Endothelial cell of umbilical vein (primary cell): ENCODE results near the gene MBTPS1. TPM values are rescaled to one million over a fixed set of nuclear protein-coding genes. Genes with fewer than 3 reads are reported as not detected.

Source experiments
- BruUV-seq: library from RNA; stranded (reverse); fragments of 400-500 nt; replicated peaks from 2 replicates; lab custom pipeline; 2021; lab: Mats Ljungman, UMichigan
- CTCF ChIA-PET: fragments of 300-600, 350-600 bp; sonication (Branson Sonifier 250); formaldehyde crosslinking; loops from one replicate; lab custom pipeline; 2021; ENCODE audit warnings: antibody characterized with exemption, inconsistent platforms; lab: Charles Lee
- POLR2A ChIA-PET: fragments of 300-600, 350-600 bp; sonication (Branson Sonifier 250); formaldehyde crosslinking; loops from one replicate; lab custom pipeline; 2021; ENCODE audit warnings: antibody characterized with exemption, inconsistent platforms; lab: Charles Lee
- DNase-seq: peaks from one replicate; pipeline ENCODE4 v3.0.0-alpha.2; 2011; ENCODE audit warnings: low read depth, low spot score
- FAIRE-seq: peaks from 2 replicates; lab custom pipeline; 2011; peaks lifted over from hg19 to GRCh38; lab: Jason Lieb, UNC
- H2AFZ ChIP-seq: 2 replicates; pipeline ENCODE4 v1.6.0; 2012; ENCODE audit warnings: low read depth, low read length, control low read depth, inconsistent platforms
- H3K27ac ChIP-seq: 2 replicates; pipeline ENCODE4 v1.5.1; 2011; ENCODE audit warnings: low read depth, mild to moderate bottlenecking, control low read depth, low read length, moderate library complexity; ENCODE audit not compliant: insufficient read depth
- H3K27me3 ChIP-seq, 2 experiments: 2 replicates each; pipeline versions ENCODE4 v1.6.0 to v1.6.1; 2011; ENCODE audit warnings: low read length in 2 of 2, mixed read lengths in 1 of 2; ENCODE audit not compliant: control insufficient read depth in 2 of 2, insufficient read depth in 2 of 2
- H3K36me3 ChIP-seq, 2 experiments: 2 replicates in 1 of 2; 3 replicates in 1 of 2; pipeline ENCODE4 v1.5.1; 2011; ENCODE audit warnings: low read length in 2 of 2, mild to moderate bottlenecking in 1 of 2, moderate library complexity in 1 of 2; ENCODE audit not compliant: control insufficient read depth in 2 of 2, insufficient read depth in 2 of 2; ENCODE audit errors: extremely low read depth in 1 of 2
- H3K4me1 ChIP-seq: 3 replicates; pipeline ENCODE4 v1.5.1; 2011; ENCODE audit warnings: mild to moderate bottlenecking, low read length; ENCODE audit not compliant: control insufficient read depth, insufficient read depth; ENCODE audit errors: extremely low read depth
- H3K4me2 ChIP-seq: 2 replicates; pipeline ENCODE4 v1.6.1; 2011; ENCODE audit warnings: low read length, control low read depth, mixed read lengths; ENCODE audit not compliant: insufficient read depth
- H3K4me3 ChIP-seq, 3 experiments: fragments of 200-600 bp in 1 of 3; sonication (generic), shearing (Covaris generic) in 1 of 3; replicated peaks in 1 of 3; 2 replicates each; pipeline ENCODE4 v1.5.1; 2011 to 2016; ENCODE audit warnings: control low read depth in 3 of 3, low read length in 3 of 3, mild to moderate bottlenecking in 2 of 3, inconsistent platforms in 1 of 3, low read depth in 1 of 3, moderate library complexity in 1 of 3; ENCODE audit not compliant: insufficient read depth in 1 of 3
- H3K79me2 ChIP-seq: 2 replicates; pipeline ENCODE4 v1.6.0; 2012; ENCODE audit warnings: low read length, inconsistent platforms; ENCODE audit not compliant: control insufficient read depth, insufficient read depth
- H3K9ac ChIP-seq: replicated peaks from 2 replicates; pipeline ENCODE3; 2011; ENCODE audit warnings: low read length, control low read depth; ENCODE audit not compliant: insufficient read depth; ENCODE audit errors: extremely low read depth
- H3K9me1 ChIP-seq: replicated peaks from 3 replicates; pipeline ENCODE4 v1.6.0; 2011; ENCODE audit warnings: mild to moderate bottlenecking, low read length; ENCODE audit not compliant: control insufficient read depth, insufficient read depth; ENCODE audit errors: extremely low read depth
- H3K9me3 ChIP-seq: replicated peaks from 2 replicates; pipeline ENCODE4 v1.5.1; 2012; ENCODE audit warnings: low read length, inconsistent platforms; ENCODE audit not compliant: control insufficient read depth, insufficient read depth
- H4K20me1 ChIP-seq: replicated peaks from 2 replicates; pipeline ENCODE3; 2011; ENCODE audit warnings: mild to moderate bottlenecking, low read length; ENCODE audit not compliant: control insufficient read depth, insufficient read depth; ENCODE audit errors: extremely low read depth
- FOS ChIP-seq: IDR thresholded peaks from 2 replicates; pipeline ENCODE4 v1.6.1; 2011; ENCODE audit warnings: mild to moderate bottlenecking, low read length, moderate library complexity, borderline replicate concordance; ENCODE audit not compliant: insufficient read depth
- MAX ChIP-seq: IDR thresholded peaks from 2 replicates; pipeline ENCODE4 v1.6.1; 2011; ENCODE audit not compliant: insufficient read depth, insufficient read length
- dilution Hi-C: fragments of 300-500 bp; cut with MboI; formaldehyde crosslinking; loops from one replicate; pipeline ENCODE4 v1.15.0; 2019; ENCODE audit warnings: low sequenced_read_pairs; ENCODE audit not compliant: extremely low pct_ligation_motif_present
- intact Hi-C: fragments of 100-400 bp; cut with micrococcal nuclease; formaldehyde crosslinking; loops from one replicate; pipeline ENCODE4 v1.10.0; 2022
- polyA plus RNA-seq, 4 experiments: library from polyadenylated mRNA; depleted of rRNA in 3 of 4; stranded (reverse) in 3 of 4; unstranded in 1 of 4; fragments of >200 nt; gene quantifications; 2 replicates each; pipeline versions ENCODE4 v1.2.1 to v1.2.3, GENCODE V29; 2011 to 2012; ENCODE audit warnings: missing spikeins in 1 of 4
- total RNA-seq: library from RNA; stranded (reverse); gene quantifications from 2 replicates; pipeline ENCODE4 v1.2.3, GENCODE V29; 2021
- TF ChIP-seq, protein P1 (sequence below), 2 donors: IDR thresholded peaks; 1 replicate in 1 of 2; 2 replicates in 1 of 2; pipeline ENCODE4 v1.5.1; 2011; ENCODE audit warnings: low read length in 2 of 2, mild to moderate bottlenecking in 2 of 2, moderate library complexity in 2 of 2, control low read depth in 1 of 2, inconsistent platforms in 1 of 2, low read depth in 1 of 2; ENCODE audit not compliant: insufficient read depth in 1 of 2; ENCODE audit errors: extremely low read depth in 1 of 2

MBTPS1 gene
- total and polyA plus RNA-seq, 2 donors (not counting 3 experiments of a cell fraction or from before 2014, with no cell fraction given) = 82.3 to 99.6 TPM

GRCh38 chr16:84059946-84060901, 56.5 kb downstream of the MBTPS1 start:
- intact Hi-C loops = loop anchor here (10.0 kb wide), 1 partner anchor 425 kb away; no protein-coding TSS in a partner anchor
- POLR2A ChIA-PET = no interaction called here
- no TSS peak for BruUV-seq

More at GRCh38 chr16:84059946-84060901, 56.5 kb downstream of the MBTPS1 start:
- Histone ChIP-seq H3K9me1 (no peaks in the 10 kb centered on the region), H3K36me3 (peaks cover 3 to 32% of the 10 kb centered on the region in 2 experiments), H3K4me3 (no peak overlapping the region), H4K20me1 (no peaks in the 10 kb centered on the region), H3K9ac (no peak overlapping the region), H3K27ac (no peak overlapping the region), H3K4me2 (no peak overlapping the region), H3K79me2 (no peaks in the 10 kb centered on the region), H3K4me1 (peaks cover 7% of the 10 kb centered on the region), H2AFZ (no peak overlapping the region), H3K9me3 (no peaks in the 10 kb centered on the region), H3K27me3 (no peaks in the 10 kb centered on the region)
- CTCF ChIA-PET = interaction anchor here (0.8 to 3.4 kb wide), 7 partner anchors 24 to 133 kb away, joined by 3 to 16 read pairs (median 4); partner anchors contain the start of genes OSGIN1 and TAF1C
- no peak for FAIRE-seq
- dilution Hi-C loops = no loop called here
- TF ChIP-seq MAX = no peak
- TF ChIP-seq, protein P1, sequence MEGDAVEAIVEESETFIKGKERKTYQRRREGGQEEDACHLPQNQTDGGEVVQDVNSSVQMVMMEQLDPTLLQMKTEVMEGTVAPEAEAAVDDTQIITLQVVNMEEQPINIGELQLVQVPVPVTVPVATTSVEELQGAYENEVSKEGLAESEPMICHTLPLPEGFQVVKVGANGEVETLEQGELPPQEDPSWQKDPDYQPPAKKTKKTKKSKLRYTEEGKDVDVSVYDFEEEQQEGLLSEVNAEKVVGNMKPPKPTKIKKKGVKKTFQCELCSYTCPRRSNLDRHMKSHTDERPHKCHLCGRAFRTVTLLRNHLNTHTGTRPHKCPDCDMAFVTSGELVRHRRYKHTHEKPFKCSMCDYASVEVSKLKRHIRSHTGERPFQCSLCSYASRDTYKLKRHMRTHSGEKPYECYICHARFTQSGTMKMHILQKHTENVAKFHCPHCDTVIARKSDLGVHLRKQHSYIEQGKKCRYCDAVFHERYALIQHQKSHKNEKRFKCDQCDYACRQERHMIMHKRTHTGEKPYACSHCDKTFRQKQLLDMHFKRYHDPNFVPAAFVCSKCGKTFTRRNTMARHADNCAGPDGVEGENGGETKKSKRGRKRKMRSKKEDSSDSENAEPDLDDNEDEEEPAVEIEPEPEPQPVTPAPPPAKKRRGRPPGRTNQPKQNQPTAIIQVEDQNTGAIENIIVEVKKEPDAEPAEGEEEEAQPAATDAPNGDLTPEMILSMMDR (IDR thresholded peaks at IDR 0.05; ENCODE audit: extremely low read depth in 1 of 2, insufficient read depth in 1 of 2, low read depth in 1 of 2, low read length in 2 of 2) = no peak
- TF ChIP-seq FOS = no peak
- no peak for DNase-seq
